ENCODE measurements around the gene RXFP2. TPM values are rescaled to one million over a fixed set of nuclear protein-coding genes. Genes with fewer than 3 reads are reported as not detected.

Gene RXFP2
- total and polyA plus RNA-seq, 9 of the 15 experiments (the other 6 are each of a cell fraction or from before 2014, with no cell fraction given): not detected

DNA sequence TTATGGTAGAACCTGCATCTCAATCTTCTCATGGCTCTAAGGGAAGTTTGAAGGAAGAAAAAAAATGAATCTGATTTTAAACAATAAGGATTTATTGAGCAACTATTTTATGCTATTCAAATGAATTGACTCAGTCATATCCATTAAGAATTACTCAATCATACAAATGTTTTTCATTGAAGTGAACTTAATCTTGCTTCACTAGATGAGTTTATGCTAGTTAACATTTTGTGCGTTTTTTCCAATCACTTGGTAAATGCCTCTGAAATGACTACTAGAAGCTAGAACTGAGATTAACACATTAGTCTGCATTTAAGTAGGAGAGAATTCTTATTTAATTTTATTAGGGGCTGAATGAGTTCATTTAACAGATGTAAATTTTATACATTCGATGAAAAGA, 25.2 kb downstream of the RXFP2 start (continued):
- TF ChIP-seq, protein P1, sequence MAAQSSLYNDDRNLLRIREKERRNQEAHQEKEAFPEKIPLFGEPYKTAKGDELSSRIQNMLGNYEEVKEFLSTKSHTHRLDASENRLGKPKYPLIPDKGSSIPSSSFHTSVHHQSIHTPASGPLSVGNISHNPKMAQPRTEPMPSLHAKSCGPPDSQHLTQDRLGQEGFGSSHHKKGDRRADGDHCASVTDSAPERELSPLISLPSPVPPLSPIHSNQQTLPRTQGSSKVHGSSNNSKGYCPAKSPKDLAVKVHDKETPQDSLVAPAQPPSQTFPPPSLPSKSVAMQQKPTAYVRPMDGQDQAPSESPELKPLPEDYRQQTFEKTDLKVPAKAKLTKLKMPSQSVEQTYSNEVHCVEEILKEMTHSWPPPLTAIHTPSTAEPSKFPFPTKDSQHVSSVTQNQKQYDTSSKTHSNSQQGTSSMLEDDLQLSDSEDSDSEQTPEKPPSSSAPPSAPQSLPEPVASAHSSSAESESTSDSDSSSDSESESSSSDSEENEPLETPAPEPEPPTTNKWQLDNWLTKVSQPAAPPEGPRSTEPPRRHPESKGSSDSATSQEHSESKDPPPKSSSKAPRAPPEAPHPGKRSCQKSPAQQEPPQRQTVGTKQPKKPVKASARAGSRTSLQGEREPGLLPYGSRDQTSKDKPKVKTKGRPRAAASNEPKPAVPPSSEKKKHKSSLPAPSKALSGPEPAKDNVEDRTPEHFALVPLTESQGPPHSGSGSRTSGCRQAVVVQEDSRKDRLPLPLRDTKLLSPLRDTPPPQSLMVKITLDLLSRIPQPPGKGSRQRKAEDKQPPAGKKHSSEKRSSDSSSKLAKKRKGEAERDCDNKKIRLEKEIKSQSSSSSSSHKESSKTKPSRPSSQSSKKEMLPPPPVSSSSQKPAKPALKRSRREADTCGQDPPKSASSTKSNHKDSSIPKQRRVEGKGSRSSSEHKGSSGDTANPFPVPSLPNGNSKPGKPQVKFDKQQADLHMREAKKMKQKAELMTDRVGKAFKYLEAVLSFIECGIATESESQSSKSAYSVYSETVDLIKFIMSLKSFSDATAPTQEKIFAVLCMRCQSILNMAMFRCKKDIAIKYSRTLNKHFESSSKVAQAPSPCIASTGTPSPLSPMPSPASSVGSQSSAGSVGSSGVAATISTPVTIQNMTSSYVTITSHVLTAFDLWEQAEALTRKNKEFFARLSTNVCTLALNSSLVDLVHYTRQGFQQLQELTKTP (IDR thresholded peaks at IDR 0.05; ENCODE audit: low read depth in 1 of 2, partially characterized antibody in 2 of 2): no peak
- TF ChIP-seq POLR2AphosphoS5 (IDR thresholded peaks at IDR 0.05; ENCODE audit: control insufficient read depth, insufficient read depth, low read depth, low read length) (no peak), KLF6 (CRISPR knock-in tag; IDR thresholded peaks at IDR 0.05; ENCODE audit: borderline replicate concordance) (no peak), RBM14 (IDR thresholded peaks at IDR 0.05; ENCODE audit: borderline replicate concordance, insufficient read depth, low read depth, low read length) (no peak)

DNA sequence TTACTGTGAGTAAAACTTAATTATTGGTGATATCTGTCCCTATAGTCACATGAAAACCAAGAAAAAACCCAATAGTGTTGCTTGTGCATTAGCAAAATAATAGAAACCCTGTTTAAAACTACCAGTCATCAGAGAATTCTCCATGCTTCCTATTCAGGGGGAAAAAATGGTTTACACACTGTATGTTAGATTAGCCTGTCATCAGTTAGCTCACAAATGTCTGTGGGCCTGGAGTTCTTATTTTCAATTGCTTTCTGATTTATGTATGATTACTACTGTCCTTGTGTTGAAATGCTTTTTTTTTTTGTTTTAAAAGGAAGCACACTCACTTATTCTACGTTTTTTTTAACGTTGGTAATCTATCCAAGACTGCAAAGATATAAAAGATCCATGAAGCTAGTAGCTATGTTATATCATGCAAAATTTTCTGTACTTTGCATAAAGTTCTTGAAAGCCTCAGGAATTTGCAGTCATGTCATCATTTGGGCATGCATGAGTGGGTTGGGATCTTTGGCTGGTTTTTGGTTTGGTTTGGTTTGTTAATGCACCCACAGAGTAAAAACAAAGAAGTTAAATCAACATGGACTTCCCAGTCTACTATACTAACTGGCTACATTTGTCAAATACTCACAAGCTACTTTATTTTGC, 25.9 kb downstream of the RXFP2 start:
- FAIRE-seq (no peak), DNase-seq (ENCODE audit: extremely low read depth in 1 of 4, low spot score in 3 of 4) (no peak), ATAC-seq (no peak)
- H3K79me2 ChIP-seq (ENCODE audit: control insufficient read depth, insufficient read depth, low read length): no peaks in the 10 kb centered on the region
- H3K9me1 ChIP-seq (ENCODE audit: control insufficient read depth, insufficient read depth, low read length): no peaks in the 10 kb centered on the region
- no peaks in the 10 kb centered on the region for H3K4me1 ChIP-seq (replicated peaks in 1 of 2; ENCODE audit: control insufficient read depth in 2 of 2, insufficient read depth in 2 of 2, low read length in 2 of 2)
- no peak overlapping the region for H2AFZ ChIP-seq (ENCODE audit: low read depth, low read length)
- no peak overlapping the region for H3K4me2 ChIP-seq (ENCODE audit: insufficient read depth, low read length)
- POLR2A ChIA-PET: no interaction called here
- H3K27ac ChIP-seq (ENCODE audit: extremely low read depth, low read depth, low read length): no peak overlapping the region
- BruUV-seq (replicated peaks): no TSS peak
- WGBS (ENCODE audit: insufficient coverage, low coverage, missing lambda C conversion rate): 5% methylated on average over 2 of the region's 2 CpGs
- H3K9me3 ChIP-seq (replicated peaks; ENCODE audit: control insufficient read depth, insufficient read depth, low read depth, low read length): no peaks in the 10 kb centered on the region
- CTCF ChIA-PET (ENCODE audit: low intra/inter-chr PET ratio): no interaction called here
- no peaks in the 10 kb centered on the region for H3K27me3 ChIP-seq (ENCODE audit: control insufficient read depth in 2 of 2, insufficient read depth in 2 of 2, low read length in 2 of 2)
- no peaks in the 10 kb centered on the region for H3K36me3 ChIP-seq (ENCODE audit: control insufficient read depth, insufficient read depth, low read length)
- no peaks in the 10 kb centered on the region for H4K20me1 ChIP-seq (replicated peaks; ENCODE audit: control insufficient read depth, insufficient read depth, low read length)
- no peak overlapping the region for H3K9ac ChIP-seq (ENCODE audit: insufficient read depth in 1 of 2, low read depth in 2 of 2, low read length in 2 of 2)
- in situ Hi-C loops (cut with MboI): no loop called here
- no peak overlapping the region for H3K4me3 ChIP-seq
- intact Hi-C loops (cut with micrococcal nuclease): no loop called here
- TF ChIP-seq, protein P2, sequence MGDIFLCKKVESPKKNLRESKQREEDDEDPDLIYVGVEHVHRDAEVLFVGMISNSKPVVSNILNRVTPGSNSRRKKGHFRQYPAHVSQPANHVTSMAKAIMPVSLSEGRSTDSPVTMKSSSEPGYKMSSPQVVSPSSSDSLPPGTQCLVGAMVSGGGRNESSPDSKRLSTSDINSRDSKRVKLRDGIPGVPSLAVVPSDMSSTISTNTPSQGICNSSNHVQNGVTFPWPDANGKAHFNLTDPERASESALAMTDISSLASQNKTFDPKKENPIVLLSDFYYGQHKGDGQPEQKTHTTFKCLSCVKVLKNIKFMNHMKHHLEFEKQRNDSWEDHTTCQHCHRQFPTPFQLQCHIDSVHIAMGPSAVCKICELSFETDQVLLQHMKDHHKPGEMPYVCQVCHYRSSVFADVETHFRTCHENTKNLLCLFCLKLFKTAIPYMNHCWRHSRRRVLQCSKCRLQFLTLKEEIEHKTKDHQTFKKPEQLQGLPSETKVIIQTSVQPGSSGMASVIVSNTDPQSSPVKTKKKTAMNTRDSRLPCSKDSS (IDR thresholded peaks at IDR 0.05; ENCODE audit: low read depth, partially characterized antibody): no peak
- TF ChIP-seq MTA1 (IDR thresholded peaks at IDR 0.05; ENCODE audit: borderline replicate concordance): no peak
- TF ChIP-seq POLR3A (IDR thresholded peaks at IDR 0.05; ENCODE audit: borderline replicate concordance, extremely low read depth, insufficient read depth, insufficient read length): no peak
- TF ChIP-seq, protein P3, sequence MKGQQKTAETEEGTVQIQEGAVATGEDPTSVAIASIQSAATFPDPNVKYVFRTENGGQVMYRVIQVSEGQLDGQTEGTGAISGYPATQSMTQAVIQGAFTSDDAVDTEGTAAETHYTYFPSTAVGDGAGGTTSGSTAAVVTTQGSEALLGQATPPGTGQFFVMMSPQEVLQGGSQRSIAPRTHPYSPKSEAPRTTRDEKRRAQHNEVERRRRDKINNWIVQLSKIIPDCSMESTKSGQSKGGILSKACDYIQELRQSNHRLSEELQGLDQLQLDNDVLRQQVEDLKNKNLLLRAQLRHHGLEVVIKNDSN (CRISPR knock-in tag; IDR thresholded peaks at IDR 0.05): no peak
- no peak for TF ChIP-seq ZNF133 (CRISPR knock-in tag; IDR thresholded peaks at IDR 0.05)
- no peak for TF ChIP-seq KDM2B (CRISPR knock-in tag; IDR thresholded peaks at IDR 0.05)
- no peak for TF ChIP-seq RAD51 (IDR thresholded peaks at IDR 0.05; ENCODE audit: borderline replicate concordance, low read depth)
- no peak for TF ChIP-seq SNRNP70 (optimal IDR thresholded peaks at IDR 0.05; ENCODE audit: low read depth, low read length)

Measured in K562 (cell line).